PC-9 (cell line): ENCODE results near the gene MLKL. TPM values are rescaled to one million over a fixed set of nuclear protein-coding genes. Genes with fewer than 3 reads are reported as not detected.
"Not testable (repeated sequence)": the region's sequence is repeated elsewhere in the genome, so short reads cannot be mapped to it uniquely, and the experiment has no call there.

ENCODE experiments used
- BruUV-seq: library from RNA; stranded (reverse); fragments of 400-500 nt; replicated peaks from 2 replicates; lab custom pipeline; 2021; lab: Mats Ljungman, UMichigan
- CTCF ChIA-PET: fragments of 300-600 bp; sonication (Branson Sonifier 250); formaldehyde crosslinking; loops from one replicate; lab custom pipeline; 2022; ENCODE audit warnings: antibody characterized with exemption; lab: Charles Lee
- POLR2A ChIA-PET: fragments of 300-600 bp; sonication (Branson Sonifier 250); formaldehyde crosslinking; loops from one replicate; lab custom pipeline; 2022; ENCODE audit warnings: antibody characterized with exemption; ENCODE audit not compliant: unreplicated experiment; lab: Charles Lee
- DNase-seq, 2 experiments: peaks; one replicate each; pipeline versions ENCODE4 v3.0.0 to v3.0.0-alpha.2; 2015 to 2022; ENCODE audit warnings: mixed read lengths in 1 of 2
- H2AFZ ChIP-seq: fragments of 200-600 bp; sonication (generic); 2 replicates; pipeline ENCODE4 v1.8.1; 2017; ENCODE audit warnings: antibody characterized with exemption
- H3F3A ChIP-seq: fragments of 200-600 bp; sonication (generic); 2 replicates; pipeline ENCODE4 v1.8.1; 2017; ENCODE audit warnings: antibody characterized with exemption, mild to moderate bottlenecking, low read depth; ENCODE audit not compliant: insufficient read depth
- H3K27ac ChIP-seq: fragments of 200-600 bp; sonication (generic); 2 replicates; pipeline ENCODE4 v1.6.1; 2016; ENCODE audit warnings: mixed run types
- H3K27me3 ChIP-seq: fragments of 200-600 bp; sonication (generic); 2 replicates; pipeline ENCODE4 v1.6.1; 2016; ENCODE audit warnings: low read depth, mixed run types; ENCODE audit not compliant: insufficient read depth
- H3K36me3 ChIP-seq: fragments of 200-600 bp; sonication (generic); 2 replicates; pipeline ENCODE4 v1.6.1; 2016; ENCODE audit warnings: low read depth, mixed run types
- H3K4me1 ChIP-seq: fragments of 200-600 bp; sonication (generic); replicated peaks from 2 replicates; pipeline ENCODE4 v1.6.1; 2016; ENCODE audit warnings: mixed run types; ENCODE audit not compliant: insufficient read depth
- H3K4me2 ChIP-seq: fragments of 200-600 bp; sonication (generic); 2 replicates; pipeline ENCODE4 v1.6.1; 2017; ENCODE audit warnings: mixed run types
- H3K4me3 ChIP-seq: fragments of 200-600 bp; sonication (generic); 2 replicates; pipeline ENCODE4 v1.6.1; 2016; ENCODE audit warnings: mixed run types
- H3K79me2 ChIP-seq: fragments of 200-600 bp; sonication (generic); 2 replicates; pipeline ENCODE4 v1.6.1; 2017; ENCODE audit warnings: low read depth, mixed run types
- H3K9me2 ChIP-seq: fragments of 200-600 bp; sonication (generic); 2 replicates; pipeline ENCODE4 v1.8.1; 2017; ENCODE audit warnings: mild to moderate bottlenecking; ENCODE audit not compliant: insufficient read depth
- H3K9me3 ChIP-seq: fragments of 200-600 bp; sonication (generic); 2 replicates; pipeline ENCODE4 v1.8.1; 2016; ENCODE audit warnings: low read depth; ENCODE audit not compliant: insufficient read depth
- H4K20me1 ChIP-seq: fragments of 200-600 bp; sonication (generic); 2 replicates; pipeline ENCODE4 v1.8.1; 2017; ENCODE audit not compliant: insufficient read depth
- CTCF ChIP-seq: fragments of 200-600 bp; sonication (generic); conservative IDR thresholded peaks from 2 replicates; pipeline ENCODE4 v1.6.1; 2017; ENCODE audit warnings: mixed run types, antibody characterized with exemption, mild to moderate bottlenecking, moderate library complexity
- EZH2 ChIP-seq: fragments of 200-600 bp; sonication (generic); IDR thresholded peaks from 2 replicates; pipeline ENCODE4 v1.8.0; 2017; ENCODE audit warnings: antibody characterized with exemption, low read depth
- intact Hi-C: fragments of 100-400 bp; cut with micrococcal nuclease; formaldehyde crosslinking; loops from one replicate; pipeline ENCODE4 v1.10.0; 2022; ENCODE audit not compliant: unreplicated experiment
- total RNA-seq: library from RNA; stranded (reverse); gene quantifications from 2 replicates; pipeline ENCODE4 v1.2.3, GENCODE V29; 2021

Gene MLKL
- total RNA-seq, 1 experiment from 2014 or later: 11.2 TPM

- H3K9me3 ChIP-seq: no peaks in the 10 kb centered on the region
- no TSS peak for BruUV-seq
- no peaks in the 10 kb centered on the region for H3K4me1 ChIP-seq
- TF ChIP-seq EZH2: no peak
- TF ChIP-seq CTCF: no peak
- no peak overlapping the region for H3K27ac ChIP-seq
- H4K20me1 ChIP-seq: no peaks in the 10 kb centered on the region
- ChIA-PET POLR2A (no interaction called here), CTCF (no interaction called here)
- no peaks in the 10 kb centered on the region for H3K36me3 ChIP-seq
- intact Hi-C loops: no loop called here
- no peak overlapping the region for H2AFZ ChIP-seq
- H3K27me3 ChIP-seq: no peaks in the 10 kb centered on the region
- H3K4me3 ChIP-seq: no peak overlapping the region
- no peaks in the 10 kb centered on the region for H3K79me2 ChIP-seq
- no peaks in the 10 kb centered on the region for H3F3A ChIP-seq
- no peak overlapping the region for H3K4me2 ChIP-seq
- no peaks in the 10 kb centered on the region for H3K9me2 ChIP-seq
- DNase-seq: no peak
Observed at GRCh38 chr16:74679983-74680382, 20.7 kb downstream of the MLKL start.

- Histone ChIP-seq H3K4me2 (no peak overlapping the region), H3K4me1 (no peaks in the 10 kb centered on the region), H2AFZ (no peak overlapping the region), H3F3A (no peaks in the 10 kb centered on the region), H4K20me1 (no peaks in the 10 kb centered on the region), H3K36me3 (no peaks in the 10 kb centered on the region), H3K9me2 (no peaks in the 10 kb centered on the region), H3K4me3 (no peak overlapping the region), H3K79me2 (no peaks in the 10 kb centered on the region), H3K27ac (no peak overlapping the region), H3K9me3 (no peaks in the 10 kb centered on the region), H3K27me3 (no peaks in the 10 kb centered on the region)
- CTCF ChIA-PET: no interaction called here
- BruUV-seq: no TSS peak
- POLR2A ChIA-PET: no interaction called here
- no peak for DNase-seq
- TF ChIP-seq CTCF (no peak), EZH2 (no peak)
- intact Hi-C loops: no loop called here
Observed at GRCh38 chr16:74677868-74678267, 22.8 kb downstream of the MLKL start.

- TF ChIP-seq EZH2 (no peak), CTCF (no peak)
- ChIA-PET CTCF (no interaction called here), POLR2A (no interaction called here)
Observed at GRCh38 chr16:74673876-74674275, 26.8 kb downstream of the MLKL start.

GRCh38 chr16:74668877-74669276, 31.8 kb downstream of the MLKL start:
- intact Hi-C loops, H3K4me1 ChIP-seq, DNase-seq, H3K27ac ChIP-seq, H2AFZ ChIP-seq, H3K4me3 ChIP-seq, H3K4me2 ChIP-seq, CTCF ChIA-PET, H3K36me3 ChIP-seq, H3K9me3 ChIP-seq, H3F3A ChIP-seq, BruUV-seq, H3K27me3 ChIP-seq, H3K9me2 ChIP-seq: not testable (repeated sequence)
- POLR2A ChIA-PET: interaction anchor here (0.7 kb wide), 1 partner anchor 75 kb away, joined by 13 read pairs; no protein-coding TSS in a partner anchor
- H4K20me1 ChIP-seq: peaks cover 11% of the 10 kb centered on the region; the same call in 1 of the 2 replicates
- H3K79me2 ChIP-seq: peaks cover 28% of the 10 kb centered on the region

More at GRCh38 chr16:74673876-74674275, 26.8 kb downstream of the MLKL start:
- H2AFZ ChIP-seq: no peak overlapping the region
- no peaks in the 10 kb centered on the region for H3K27me3 ChIP-seq
- H3K27ac ChIP-seq: no peak overlapping the region
- H3F3A ChIP-seq: no peaks in the 10 kb centered on the region; the same call in 1 of the 2 replicates
- no peaks in the 10 kb centered on the region for H3K4me1 ChIP-seq
- no peak for DNase-seq
- no peak overlapping the region for H3K4me2 ChIP-seq
- BruUV-seq: no TSS peak
- no peaks in the 10 kb centered on the region for H3K79me2 ChIP-seq
- no peaks in the 10 kb centered on the region for H3K9me2 ChIP-seq
- no peaks in the 10 kb centered on the region for H3K36me3 ChIP-seq
- intact Hi-C loops: no loop called here
- no peaks in the 10 kb centered on the region for H3K9me3 ChIP-seq
- no peak overlapping the region for H3K4me3 ChIP-seq
- no peaks in the 10 kb centered on the region for H4K20me1 ChIP-seq
